HG02588 (cell line): ENCODE measurements around the gene PIGL.
"Not testable (repeated sequence)": the region's sequence is repeated elsewhere in the genome, so short reads cannot be mapped to it uniquely, and the experiment has no call there.

Experiments
- ATAC-seq: cut with Tn5 transposase; IDR thresholded peaks from one replicate; pipeline ENCODE4 v1.9.1; 2021; ENCODE audit warnings: mild to moderate bottlenecking, moderate library complexity; ENCODE audit not compliant: unreplicated experiment

Gene PIGL

GRCh38 chr17:16216341-16217001 is 539 bp upstream of the PIGL start:
- ATAC-seq = not testable (repeated sequence)

GRCh38 chr17:16222406-16222805 is 5.4 kb downstream of the PIGL start:
- no peak for ATAC-seq

DNA sequence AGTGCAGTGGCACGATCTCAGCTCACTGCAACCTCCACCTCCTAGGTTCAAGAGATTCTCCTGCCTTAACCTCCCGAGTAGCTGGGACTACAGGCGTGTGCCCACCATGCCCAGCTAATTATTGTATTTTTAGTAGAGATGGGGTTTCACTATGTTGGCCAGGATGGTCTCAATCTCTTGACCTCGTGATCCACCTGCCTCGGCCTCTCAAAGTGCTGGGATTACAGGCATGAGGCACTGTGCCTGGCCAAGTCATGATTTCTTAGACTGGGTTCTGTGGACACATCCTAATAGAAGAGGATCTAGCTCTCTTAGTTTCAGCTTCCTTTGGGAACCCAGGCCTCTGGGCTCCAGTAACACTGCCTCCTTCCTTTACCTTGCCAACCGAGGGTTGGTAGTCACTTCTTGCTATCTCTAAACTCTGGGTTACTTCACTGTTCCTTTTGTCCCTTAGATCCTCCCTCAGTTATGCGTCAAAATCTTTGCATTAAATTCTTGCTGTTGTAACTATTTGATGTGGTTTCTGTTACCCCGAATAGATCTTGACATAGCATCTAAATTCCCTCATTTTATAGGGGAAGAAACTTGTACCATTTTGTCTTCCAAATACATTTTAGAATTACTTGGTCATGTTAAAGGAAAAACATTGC is 13.0 kb downstream of the PIGL start:
- ATAC-seq = not testable (repeated sequence)

GRCh38 chr17:16232391-16232790 is 15.4 kb downstream of the PIGL start:
- no peak for ATAC-seq

- ATAC-seq = no peak
Observed at GRCh38 chr17:16239931-16240330, 22.9 kb downstream of the PIGL start.

DNA sequence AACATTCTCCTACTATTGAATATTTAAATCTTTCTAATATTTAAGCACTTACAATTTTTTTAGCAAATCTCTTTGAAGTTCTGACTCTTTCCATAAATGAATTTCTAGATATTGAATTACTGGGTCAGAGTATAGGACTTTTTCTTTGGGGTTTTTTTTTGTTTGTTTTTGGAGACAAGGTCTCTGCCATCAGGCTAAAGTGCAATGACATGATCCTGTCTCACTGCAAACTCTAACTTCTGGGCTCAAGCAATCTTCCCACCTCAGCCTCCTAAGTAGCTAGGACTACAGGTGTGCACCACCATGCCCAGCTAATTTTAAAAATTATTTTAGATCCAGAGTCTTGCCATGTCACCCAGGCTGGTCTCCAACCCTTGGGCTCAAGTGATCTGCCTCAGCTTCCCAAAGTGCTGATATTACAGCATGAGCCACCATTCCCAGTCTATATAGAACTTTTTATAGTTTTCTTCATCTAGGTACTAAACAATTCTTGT is 24.9 kb downstream of the PIGL start:
- ATAC-seq = no peak

GRCh38 chr17:16243385-16243784 is 26.4 kb downstream of the PIGL start:
- ATAC-seq = no peak

GRCh38 chr17:16243801-16244567 is 27.0 kb downstream of the PIGL start:
- ATAC-seq = no peak

DNA sequence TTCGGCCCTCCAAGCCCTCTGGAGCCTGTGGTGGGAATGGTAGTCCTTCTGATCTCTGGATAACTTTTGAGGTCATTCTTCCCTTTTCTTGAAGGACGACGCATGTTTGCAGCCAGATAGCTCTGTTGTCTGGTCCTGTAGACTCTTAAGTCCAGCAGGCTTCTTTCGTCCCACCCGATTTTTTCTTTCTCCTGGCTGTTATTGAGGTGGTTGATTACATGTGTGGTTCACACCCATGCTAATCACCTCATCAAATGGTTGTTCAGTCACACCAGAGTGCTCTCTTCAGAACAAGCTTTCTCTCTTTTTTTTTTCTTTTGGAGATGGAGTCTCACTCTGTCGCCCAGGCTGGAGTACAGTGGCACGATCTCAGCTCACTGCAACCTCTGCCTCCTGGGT is 30.6 kb downstream of the PIGL start:
- ATAC-seq = no peak

DNA sequence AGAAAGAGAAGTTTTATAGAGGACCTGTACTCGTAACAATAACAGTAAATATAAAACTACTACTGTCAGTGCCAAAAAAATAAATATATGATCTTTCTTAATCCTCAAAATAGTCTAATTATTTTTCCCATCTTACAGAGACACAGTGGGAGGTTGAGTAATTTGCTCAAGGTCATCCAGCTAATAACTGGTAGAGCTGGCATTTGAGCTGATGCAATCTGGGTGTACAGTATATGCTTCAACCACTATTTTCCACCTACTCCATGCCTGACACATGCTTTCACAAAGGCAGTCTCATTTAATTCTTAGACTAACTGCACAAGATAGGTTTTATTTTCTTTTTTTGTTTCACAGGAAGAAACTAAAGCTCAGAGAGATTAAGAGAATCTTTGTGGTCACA is 33.6 kb downstream of the PIGL start:
- no peak for ATAC-seq

DNA sequence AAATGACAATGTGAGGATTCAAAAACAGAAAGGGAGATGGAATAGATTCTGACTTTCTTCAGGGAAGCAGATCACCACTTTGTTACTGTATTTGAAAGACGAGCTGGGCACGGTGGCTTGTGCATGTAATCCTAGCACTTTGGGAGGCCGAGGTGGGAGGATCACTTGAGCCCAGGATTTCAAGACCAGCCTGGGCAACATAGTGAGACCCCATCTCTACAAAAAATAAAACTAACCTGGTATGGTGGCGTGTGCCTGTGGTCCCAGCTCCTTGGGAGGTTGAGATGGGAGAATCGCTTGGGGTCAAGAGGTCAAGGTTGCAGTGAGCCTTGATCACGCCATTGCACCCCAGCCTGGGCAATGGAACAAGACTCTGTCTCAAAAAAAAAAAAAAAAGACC is 34.0 kb downstream of the PIGL start:
- no peak for ATAC-seq

GRCh38 chr17:16251556-16251955 is 34.5 kb downstream of the PIGL start:
- ATAC-seq = no peak

DNA sequence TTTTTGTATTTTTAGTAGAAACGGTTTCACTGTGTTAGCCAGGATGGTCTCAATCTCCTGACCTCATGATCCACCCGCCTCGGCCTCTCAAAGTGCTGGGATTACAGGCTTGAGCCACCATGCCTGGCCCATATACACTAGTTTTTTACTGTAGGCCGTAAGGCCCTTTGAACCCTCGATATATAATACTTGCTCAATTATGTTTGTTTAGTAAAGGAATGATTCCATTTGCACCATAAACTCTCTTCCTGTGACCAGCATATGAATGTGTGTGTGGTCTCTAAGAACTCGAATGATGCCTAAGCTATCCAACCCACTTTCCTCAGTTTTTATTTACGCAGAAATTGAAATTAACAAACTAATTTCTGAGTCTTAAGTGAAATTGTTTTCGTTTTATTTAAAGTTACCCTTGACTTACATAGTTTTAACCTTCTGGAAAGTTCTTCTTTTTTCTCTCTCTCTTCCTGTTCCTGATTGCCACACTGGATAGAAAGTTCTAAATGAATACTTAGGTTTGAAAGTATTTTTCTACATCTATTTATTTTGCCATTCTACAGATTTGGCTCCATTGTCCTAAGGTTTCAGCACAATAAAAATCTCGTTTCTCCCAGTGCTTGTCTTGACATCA is 37.9 kb downstream of the PIGL start:
- ATAC-seq = no peak

GRCh38 chr17:16255481-16255921 is 38.5 kb downstream of the PIGL start:
- ATAC-seq = no peak

DNA sequence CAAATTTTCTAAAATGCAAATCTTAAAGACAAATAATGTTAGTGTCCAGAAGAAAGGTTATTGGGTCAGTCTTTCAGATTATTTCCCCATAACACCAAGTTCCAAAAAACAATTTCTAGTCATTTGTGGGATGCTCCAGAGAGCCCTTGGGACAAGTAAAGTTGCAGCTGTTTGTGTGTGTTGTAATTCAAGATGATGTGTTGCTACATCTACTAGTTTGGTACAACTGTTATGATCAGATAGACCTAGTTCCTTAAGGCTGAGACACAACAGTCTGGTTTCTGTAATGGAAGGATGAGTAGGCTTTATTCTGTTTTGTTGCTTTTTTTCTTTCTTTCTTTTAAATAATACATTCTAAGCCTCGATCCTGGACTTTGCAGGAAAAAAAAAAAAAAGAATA is 41.9 kb downstream of the PIGL start:
- ATAC-seq = no peak

DNA sequence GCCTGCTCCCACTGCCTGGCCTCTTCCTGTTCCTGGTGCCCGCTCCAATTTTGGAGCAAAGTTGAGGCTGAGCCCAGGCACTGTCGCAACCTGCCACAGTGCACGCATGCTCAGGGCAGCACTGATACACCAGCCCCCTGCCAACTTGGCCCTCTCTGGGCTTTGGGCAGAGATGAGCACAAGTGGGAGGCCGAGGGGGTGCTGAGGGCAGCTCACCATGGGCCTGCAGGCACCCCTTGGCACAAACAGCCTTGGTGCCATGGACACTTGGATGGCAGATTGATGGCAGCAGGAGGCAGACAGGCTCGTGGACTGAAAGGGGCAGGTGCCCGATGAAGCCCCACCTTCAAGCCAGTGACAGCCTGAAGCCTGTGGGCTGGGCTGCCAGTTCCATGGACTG is 42.9 kb downstream of the PIGL start:
- ATAC-seq = no peak

- no peak for ATAC-seq
Observed at GRCh38 chr17:16261049-16261448, 44.0 kb downstream of the PIGL start.

GRCh38 chr17:16262201-16262600 is 45.2 kb downstream of the PIGL start:
- ATAC-seq = no peak

DNA sequence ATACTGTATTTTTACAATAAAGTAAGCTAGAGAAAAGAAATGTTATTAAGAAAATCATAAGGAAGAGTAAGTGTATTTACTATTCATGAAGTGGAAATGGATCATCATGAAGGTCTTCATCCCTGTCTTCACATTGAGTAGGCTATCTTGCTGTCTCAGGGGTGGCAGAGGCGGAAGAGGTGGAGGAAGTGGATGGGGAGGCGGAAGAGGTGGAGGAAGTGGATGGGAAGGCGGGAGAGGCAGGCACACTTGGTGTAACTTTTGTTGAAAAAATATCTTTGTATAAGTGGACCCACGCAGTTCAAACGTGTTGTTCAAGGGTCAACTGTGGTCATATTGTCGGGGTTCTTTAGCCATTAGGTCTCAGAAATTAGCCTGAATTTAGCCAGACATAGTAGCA is 50.2 kb downstream of the PIGL start:
- ATAC-seq = no peak

DNA sequence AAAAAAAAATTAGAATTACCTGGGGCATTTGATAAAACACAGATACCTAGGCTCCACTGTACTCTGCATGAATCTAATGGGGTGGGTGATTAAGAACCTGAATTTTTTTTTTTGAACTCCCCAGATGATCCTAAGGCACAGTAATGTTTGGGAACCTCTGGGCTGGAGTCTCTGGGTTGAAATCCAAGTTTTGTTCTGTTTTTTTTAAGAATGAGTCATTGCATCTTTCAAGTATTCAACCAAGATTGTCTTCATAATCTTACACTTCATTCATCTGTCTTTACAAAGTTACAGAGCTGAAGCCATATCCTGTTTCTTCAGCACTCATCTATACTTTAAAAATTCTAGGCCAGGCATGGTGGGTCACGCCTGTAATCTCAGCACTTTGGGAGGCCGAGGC is 52.6 kb downstream of the PIGL start:
- no peak for ATAC-seq

DNA sequence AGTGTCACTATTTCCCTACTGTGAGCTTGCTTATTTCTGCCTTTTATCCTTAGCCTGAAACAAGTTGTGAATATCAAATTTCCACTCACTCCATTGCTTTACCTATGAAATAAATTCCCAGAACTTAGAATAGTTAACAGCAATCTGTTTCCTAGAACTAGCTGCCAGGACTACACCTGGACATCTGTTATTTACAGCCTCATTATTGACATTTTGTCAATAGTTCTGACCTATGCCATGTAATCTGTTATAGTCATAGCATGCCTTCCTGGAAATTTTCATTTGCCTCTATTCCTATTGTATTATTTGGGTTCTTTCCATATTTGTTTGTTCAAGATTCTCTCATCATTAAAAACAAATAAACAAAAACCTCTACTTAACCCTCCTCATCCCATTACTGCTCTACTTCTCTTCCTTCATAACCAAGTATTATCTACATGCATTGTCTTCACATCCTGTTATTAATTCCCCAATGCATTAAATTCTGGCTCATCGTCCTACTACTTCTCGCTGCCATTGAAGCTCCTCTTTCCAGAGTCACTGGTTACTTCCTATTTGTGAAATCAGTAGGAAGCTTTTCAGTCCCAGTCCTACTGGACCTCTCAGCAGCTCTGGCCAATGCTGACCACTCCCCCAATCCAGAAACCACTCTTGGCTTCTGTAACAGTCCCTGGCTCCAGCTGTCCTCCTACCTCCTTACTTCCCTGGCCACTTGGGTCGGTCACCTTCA is 55.3 kb downstream of the PIGL start:
- no peak for ATAC-seq
